ENCODE measurements around the gene FGF1. TPM values are rescaled to one million over a fixed set of nuclear protein-coding genes. Genes with fewer than 3 reads are reported as not detected.

FGF1 gene
- total RNA-seq, 3 donors from 2014 or later: not detected

DNA sequence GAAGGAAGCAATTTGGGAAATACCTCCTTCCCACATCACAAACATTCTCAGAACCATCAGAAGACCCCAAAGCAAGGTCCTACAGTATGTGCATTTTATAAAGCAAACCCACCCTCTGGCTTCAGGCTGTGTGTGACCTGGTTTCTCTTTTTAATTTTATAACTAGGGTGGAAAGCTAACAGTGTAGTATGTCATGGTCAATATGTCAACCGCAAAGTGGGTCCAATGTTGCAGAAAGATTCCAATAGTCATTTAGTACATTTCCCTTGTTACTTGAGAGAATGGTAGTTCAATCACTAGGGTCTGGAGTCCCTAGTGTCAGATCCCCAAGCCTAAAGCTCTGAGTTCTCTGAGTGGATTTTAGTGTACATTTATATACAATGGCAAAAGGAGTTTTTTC lies 96.2 kb downstream of the FGF1 start:
- ATAC-seq (no peak), DNase-seq (no peak)
- Mint-ChIP-seq H3K4me1 (ENCODE audit: low read depth) (peaks cover 2% of the 10 kb centered on the region), H3K36me3 (ENCODE audit: insufficient read depth) (no peaks in the 10 kb centered on the region), H3K4me3 (no peak overlapping the region), H3K27me3 (ENCODE audit: low read depth) (peaks cover 14% of the 10 kb centered on the region), H3K9me3 (no peaks in the 10 kb centered on the region)

DNA sequence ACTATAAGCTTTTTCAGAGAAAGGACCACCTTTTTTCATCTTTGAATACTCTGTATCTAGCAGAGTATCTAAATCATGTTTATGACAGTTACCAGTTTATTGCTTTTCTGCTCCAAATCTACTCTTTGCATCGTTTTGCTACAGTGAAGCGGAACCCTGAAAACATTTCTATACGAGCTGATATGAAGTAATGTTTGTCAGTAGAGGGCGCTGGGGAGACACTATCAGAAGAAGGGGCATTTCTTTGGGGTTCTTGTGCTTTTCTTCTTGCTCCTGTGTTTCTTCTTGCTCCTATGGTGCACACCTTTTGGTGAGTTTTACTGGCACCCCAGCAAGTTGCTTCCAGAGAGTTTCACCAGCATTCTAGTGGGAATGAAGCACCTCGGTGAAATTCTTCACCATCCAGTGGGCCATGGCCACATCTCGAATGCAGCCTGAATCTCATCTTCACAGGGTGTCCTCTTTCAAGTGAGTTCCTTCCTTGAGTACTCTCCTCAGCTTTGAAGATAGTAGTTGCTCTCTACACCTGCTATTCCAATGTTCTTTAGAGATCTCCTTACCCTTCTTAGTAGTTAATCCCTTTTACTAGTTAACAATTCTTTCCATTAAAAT lies 98.4 kb downstream of the FGF1 start:
- peaks cover 7% of the 10 kb centered on the region for H3K4me1 Mint-ChIP-seq (ENCODE audit: low read depth)
- no peak overlapping the region for H3K4me3 Mint-ChIP-seq
- DNase-seq: peak; percentile 5
- H3K27me3 Mint-ChIP-seq (ENCODE audit: low read depth): peaks cover 11% of the 10 kb centered on the region
- ATAC-seq: no peak
- H3K36me3 Mint-ChIP-seq (ENCODE audit: insufficient read depth): no peaks in the 10 kb centered on the region
- H3K9me3 Mint-ChIP-seq: no peaks in the 10 kb centered on the region

DNA sequence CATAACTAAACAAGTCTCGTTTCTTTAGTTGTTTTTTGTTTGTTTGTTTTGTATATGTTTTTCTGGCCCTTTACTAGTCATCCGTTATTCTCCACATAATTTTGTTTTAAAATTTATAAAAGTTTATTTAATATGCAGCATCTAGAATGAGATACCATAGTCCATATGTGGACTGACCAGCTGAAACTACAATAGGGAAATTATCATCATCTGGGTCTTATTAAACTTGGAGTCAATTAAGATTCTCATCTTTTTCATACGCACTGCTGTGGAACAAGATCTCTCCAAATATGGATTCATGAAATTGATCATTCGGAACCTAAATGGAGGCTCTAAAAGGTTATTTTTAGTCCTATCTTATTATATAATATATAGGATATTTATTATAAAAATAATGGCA lies 99.3 kb downstream of the FGF1 start:
- DNase-seq (no peak), ATAC-seq (no peak)
- Mint-ChIP-seq H3K4me1 (ENCODE audit: low read depth) (peaks cover 12% of the 10 kb centered on the region), H3K4me3 (no peak overlapping the region), H3K9me3 (no peaks in the 10 kb centered on the region), H3K36me3 (ENCODE audit: insufficient read depth) (no peaks in the 10 kb centered on the region), H3K27me3 (ENCODE audit: low read depth) (peaks cover 11% of the 10 kb centered on the region)

DNA sequence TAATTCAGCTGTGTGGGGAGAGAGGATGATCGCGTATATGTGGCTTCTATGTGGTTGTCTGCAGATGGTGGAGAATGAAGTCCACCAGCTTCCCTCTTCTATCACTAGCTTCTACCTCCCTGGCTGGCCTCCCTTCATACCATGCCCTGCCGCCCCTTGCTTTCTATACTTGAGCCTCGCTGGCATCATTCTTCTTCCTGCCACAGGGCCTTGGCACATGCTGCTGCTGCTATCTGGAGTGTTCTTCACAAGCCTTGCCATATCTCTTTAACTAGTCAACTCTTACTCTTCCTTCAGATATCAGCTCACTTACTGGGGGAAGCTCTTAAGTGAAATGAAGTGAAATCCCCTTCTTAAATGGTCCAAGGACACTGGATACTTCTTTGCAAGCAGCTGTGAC lies 100.4 kb downstream of the FGF1 start:
- Mint-ChIP-seq H3K4me1 (ENCODE audit: low read depth) (peaks cover 17% of the 10 kb centered on the region), H3K9me3 (no peaks in the 10 kb centered on the region), H3K27me3 (ENCODE audit: low read depth) (peaks cover 11% of the 10 kb centered on the region), H3K36me3 (ENCODE audit: insufficient read depth) (no peaks in the 10 kb centered on the region), H3K4me3 (no peak overlapping the region)
- DNase-seq: no peak
- no peak for ATAC-seq

DNA sequence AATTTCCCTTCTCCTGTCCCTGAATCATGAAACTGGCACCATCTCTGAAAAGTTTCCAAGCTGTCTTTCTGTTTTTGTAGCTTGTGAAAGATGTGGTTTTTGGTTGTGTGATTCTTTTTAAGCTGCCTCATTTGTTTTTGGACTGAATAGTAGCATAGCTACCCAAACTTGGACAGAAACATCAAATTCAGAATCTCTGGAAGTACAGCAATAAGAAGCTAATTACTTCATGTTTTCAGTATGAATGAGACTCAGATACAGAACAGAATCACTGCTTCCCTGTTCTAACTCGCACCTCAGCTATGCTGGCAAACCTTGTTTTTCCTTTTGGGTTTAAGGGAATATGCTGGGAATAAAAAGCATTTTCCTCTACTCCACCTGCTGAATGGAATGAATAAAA lies 101.0 kb downstream of the FGF1 start:
- no peak for DNase-seq
- ATAC-seq: no peak
- H3K4me1 Mint-ChIP-seq (ENCODE audit: low read depth): peaks cover 22% of the 10 kb centered on the region
- H3K9me3 Mint-ChIP-seq: no peaks in the 10 kb centered on the region
- peaks cover 11% of the 10 kb centered on the region for H3K27me3 Mint-ChIP-seq (ENCODE audit: low read depth)
- no peak overlapping the region for H3K4me3 Mint-ChIP-seq
- no peaks in the 10 kb centered on the region for H3K36me3 Mint-ChIP-seq (ENCODE audit: insufficient read depth)

DNA sequence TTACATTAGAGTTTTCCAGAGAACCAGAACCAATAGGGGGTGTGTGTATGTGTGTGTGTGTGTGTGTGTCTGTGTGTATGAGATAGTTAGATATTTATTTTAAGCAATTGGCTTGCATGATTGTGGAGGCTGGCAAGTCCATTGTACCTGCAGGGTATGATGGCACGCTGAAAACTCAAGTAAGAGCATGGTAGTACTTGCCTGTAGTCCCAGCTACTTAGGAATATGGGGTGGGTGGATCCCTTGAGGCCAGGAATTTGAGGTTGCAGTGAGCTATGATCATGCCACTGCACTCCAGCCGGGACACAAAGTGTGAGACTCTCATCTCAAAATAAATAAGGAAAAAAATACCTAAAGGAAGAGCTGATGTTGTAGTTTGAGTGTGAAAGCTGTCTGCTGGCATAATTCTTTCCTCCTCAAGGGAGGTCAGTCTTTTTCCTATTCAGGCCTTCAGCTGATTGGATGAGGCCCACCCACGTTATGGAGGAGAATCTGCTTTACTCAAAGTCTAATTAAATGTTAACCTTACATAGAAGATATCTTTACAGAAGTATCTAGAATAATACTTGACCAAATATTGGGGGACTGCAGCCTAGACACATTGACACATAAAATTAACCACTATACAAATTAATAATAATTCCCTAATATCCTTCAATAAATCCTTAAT lies 107.6 kb downstream of the FGF1 start:
- DNase-seq (no peak), ATAC-seq (no peak)
- H3K4me3 Mint-ChIP-seq: no peak overlapping the region
- no peaks in the 10 kb centered on the region for H3K27me3 Mint-ChIP-seq (ENCODE audit: low read depth)
- peaks cover 42% of the 10 kb centered on the region for H3K4me1 Mint-ChIP-seq (ENCODE audit: low read depth)
- H3K36me3 Mint-ChIP-seq (ENCODE audit: insufficient read depth): no peaks in the 10 kb centered on the region
- H3K9me3 Mint-ChIP-seq: peaks cover 9% of the 10 kb centered on the region

DNA sequence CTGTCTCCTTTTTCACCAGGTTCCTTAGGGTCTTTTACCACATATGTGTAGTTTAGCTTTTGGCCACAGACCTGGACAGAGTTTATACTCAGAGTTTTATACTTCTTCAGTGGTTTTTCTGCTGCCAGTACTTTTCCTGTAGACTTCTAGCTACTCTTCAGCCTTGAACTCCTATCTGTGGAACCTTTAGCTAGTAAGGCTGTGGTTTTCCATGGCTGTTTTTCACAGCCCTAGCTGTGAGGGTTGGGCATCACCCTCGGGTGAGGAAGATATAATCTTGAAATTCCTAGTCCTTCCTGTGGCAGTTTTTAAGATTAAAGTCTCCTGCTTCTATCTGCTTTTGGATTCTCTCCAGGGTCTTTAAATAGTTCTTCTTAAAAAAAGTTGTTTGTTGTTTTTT lies 109.1 kb downstream of the FGF1 start:
- no peaks in the 10 kb centered on the region for H3K36me3 Mint-ChIP-seq (ENCODE audit: insufficient read depth)
- ATAC-seq (no peak), DNase-seq (no peak)
- no peaks in the 10 kb centered on the region for H3K27me3 Mint-ChIP-seq (ENCODE audit: low read depth)
- no peak overlapping the region for H3K4me3 Mint-ChIP-seq
- H3K4me1 Mint-ChIP-seq (ENCODE audit: low read depth): peaks cover 35% of the 10 kb centered on the region
- H3K9me3 Mint-ChIP-seq: peaks cover 9% of the 10 kb centered on the region

DNA sequence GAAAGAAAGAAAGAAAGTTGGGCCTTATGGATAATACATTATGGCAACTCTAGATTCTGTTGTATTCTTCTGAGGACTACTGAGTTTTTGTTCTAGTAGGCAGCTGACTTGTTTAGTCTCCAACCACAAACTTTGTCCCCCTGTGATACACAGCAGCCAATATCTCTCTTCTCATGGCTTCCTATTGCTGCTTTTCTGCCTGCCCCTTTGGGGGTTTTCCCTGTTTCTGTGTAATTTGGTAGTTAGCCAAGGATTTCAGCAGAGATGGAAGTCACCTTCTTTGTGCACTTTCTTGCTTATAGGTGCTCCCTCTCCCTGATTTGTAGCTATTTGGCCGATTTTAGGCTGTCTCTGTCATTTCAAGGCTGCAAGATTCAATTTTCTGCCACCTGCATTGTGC lies 109.6 kb downstream of the FGF1 start:
- peaks cover 30% of the 10 kb centered on the region for H3K4me1 Mint-ChIP-seq (ENCODE audit: low read depth)
- ATAC-seq (no peak), DNase-seq (no peak)
- no peak overlapping the region for H3K4me3 Mint-ChIP-seq
- H3K36me3 Mint-ChIP-seq (ENCODE audit: insufficient read depth): no peaks in the 10 kb centered on the region
- peaks cover 9% of the 10 kb centered on the region for H3K9me3 Mint-ChIP-seq
- no peaks in the 10 kb centered on the region for H3K27me3 Mint-ChIP-seq (ENCODE audit: low read depth)

DNA sequence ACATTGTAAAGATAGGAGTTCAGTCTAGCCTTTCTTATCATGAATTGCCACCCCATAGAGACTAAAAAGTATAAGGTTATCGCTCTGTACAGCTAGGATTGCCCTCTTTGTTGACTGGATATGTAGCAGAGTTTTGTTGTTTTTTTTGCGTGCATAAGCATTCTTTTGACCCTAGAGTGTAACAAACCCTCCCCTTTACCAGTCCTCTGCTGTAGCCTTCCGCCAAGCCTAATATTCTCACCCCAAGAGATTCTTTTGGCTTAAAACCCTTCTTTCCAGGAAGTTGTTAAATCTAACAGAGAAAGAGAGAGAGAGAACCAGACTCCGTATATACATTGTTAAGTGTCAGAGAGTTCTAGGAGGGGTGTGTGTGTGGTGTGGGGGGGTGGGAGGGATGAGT lies 113.9 kb downstream of the FGF1 start:
- ATAC-seq (no peak), DNase-seq (no peak)
- Mint-ChIP-seq H3K36me3 (ENCODE audit: insufficient read depth) (no peaks in the 10 kb centered on the region), H3K27me3 (ENCODE audit: low read depth) (peaks cover 2% of the 10 kb centered on the region), H3K4me3 (no peak overlapping the region), H3K9me3 (no peaks in the 10 kb centered on the region), H3K4me1 (ENCODE audit: low read depth) (peaks cover 7% of the 10 kb centered on the region)

DNA sequence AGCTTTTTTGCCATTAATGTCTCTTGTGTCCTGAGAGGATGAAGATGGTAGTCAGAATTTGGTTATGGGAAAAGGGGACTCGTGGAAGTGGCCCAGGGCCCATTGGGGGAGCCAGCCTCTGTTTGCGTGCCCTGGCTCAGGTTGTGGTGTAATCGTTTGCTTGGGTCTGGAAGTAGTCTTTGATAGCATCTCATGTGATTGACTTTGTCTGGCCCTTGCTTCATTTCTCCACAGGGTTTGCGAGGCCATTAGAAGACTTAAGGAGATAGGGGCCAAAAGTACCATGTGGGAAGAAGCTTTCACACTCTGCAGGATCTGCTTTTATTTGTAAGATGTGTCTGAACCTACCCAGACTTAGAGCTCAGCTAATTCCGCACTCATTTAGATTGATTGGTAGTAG lies 114.5 kb downstream of the FGF1 start:
- Mint-ChIP-seq H3K9me3 (no peaks in the 10 kb centered on the region), H3K27me3 (ENCODE audit: low read depth) (peaks cover 2% of the 10 kb centered on the region), H3K36me3 (ENCODE audit: insufficient read depth) (no peaks in the 10 kb centered on the region), H3K4me3 (no peak overlapping the region), H3K4me1 (ENCODE audit: low read depth) (peaks cover under 1% of the 10 kb centered on the region)
- ATAC-seq: no peak
- no peak for DNase-seq

DNA sequence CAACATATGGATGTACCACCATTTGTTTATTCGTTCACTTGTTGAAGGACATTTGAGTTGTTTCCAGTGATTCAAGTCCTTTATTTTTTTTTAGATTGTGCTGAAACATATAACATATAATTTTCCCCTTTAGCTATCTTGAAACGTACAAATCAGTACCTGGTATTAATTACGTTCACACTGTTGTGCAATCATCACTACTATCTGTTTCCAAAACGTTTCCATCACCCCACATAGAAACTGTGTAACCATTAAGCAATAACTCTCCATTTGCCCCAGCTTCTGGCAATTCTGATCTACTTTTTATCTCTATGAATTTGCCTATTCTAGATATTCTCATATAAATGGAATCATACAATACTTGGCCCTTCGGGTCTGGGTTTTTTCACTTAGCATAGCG lies 116.0 kb downstream of the FGF1 start:
- no peaks in the 10 kb centered on the region for H3K9me3 Mint-ChIP-seq
- no peaks in the 10 kb centered on the region for H3K36me3 Mint-ChIP-seq (ENCODE audit: insufficient read depth)
- H3K4me1 Mint-ChIP-seq (ENCODE audit: low read depth): no peaks in the 10 kb centered on the region
- DNase-seq (no peak), ATAC-seq (no peak)
- peaks cover 2% of the 10 kb centered on the region for H3K27me3 Mint-ChIP-seq (ENCODE audit: low read depth)
- no peak overlapping the region for H3K4me3 Mint-ChIP-seq

DNA sequence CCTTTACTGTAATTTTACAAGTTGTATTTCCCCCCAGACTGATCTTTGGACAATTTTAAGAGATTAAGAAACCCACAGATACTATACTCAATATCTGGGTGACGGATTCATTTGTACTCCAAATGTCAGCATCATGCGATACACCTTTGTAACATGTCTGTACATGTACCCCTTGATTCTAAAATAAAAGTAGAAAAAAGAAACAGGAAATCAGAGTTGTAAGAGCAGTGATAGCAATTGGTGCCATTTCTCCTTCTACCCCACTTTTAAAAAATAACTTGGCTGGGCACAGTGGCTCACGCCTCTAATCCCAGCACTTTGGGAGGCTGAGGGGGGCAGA lies 116.9 kb downstream of the FGF1 start:
- ATAC-seq: no peak
- Mint-ChIP-seq H3K4me3 (no peak overlapping the region), H3K27me3 (ENCODE audit: low read depth) (peaks cover 2% of the 10 kb centered on the region), H3K4me1 (ENCODE audit: low read depth) (no peaks in the 10 kb centered on the region), H3K36me3 (ENCODE audit: insufficient read depth) (no peaks in the 10 kb centered on the region), H3K9me3 (no peaks in the 10 kb centered on the region)
- DNase-seq: no peak

DNA sequence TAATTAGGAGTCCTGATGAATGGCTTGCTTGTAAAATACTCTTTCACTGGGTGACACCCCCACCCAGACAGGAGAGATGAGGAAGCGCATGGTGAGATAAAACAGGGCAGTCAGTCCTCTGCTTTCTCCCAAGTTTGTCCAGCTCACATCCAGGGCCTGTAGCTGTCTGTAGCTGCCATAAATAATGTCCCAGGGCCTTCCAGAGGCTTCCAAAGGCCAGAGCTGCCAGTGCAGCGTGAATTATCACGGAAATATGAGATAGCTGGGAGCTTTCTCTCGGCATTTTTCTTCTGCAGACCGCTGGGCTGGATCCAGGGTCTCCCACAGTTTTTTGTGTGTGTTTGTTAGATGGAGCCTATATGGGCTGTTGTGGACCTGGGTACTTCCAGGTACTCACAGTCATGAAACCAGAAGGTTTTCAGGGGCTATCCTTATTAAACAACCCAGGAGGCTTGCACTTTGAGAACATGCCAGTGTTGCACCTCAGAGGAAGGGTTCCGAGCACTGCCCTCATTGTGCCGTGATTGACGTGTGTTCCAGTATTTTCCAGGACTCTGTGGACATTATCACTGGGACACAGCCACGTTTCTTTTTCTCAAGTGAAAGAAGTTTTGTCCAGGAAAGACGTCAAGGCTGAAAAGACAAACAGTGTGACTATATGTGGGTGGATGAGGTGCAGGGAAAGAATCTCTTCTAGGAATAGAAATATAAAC lies 117.5 kb downstream of the FGF1 start:
- ATAC-seq: no peak
- no peak for DNase-seq
- no peaks in the 10 kb centered on the region for H3K4me1 Mint-ChIP-seq (ENCODE audit: low read depth)
- no peaks in the 10 kb centered on the region for H3K36me3 Mint-ChIP-seq (ENCODE audit: insufficient read depth)
- no peak overlapping the region for H3K4me3 Mint-ChIP-seq
- peaks cover 4% of the 10 kb centered on the region for H3K27me3 Mint-ChIP-seq (ENCODE audit: low read depth)
- H3K9me3 Mint-ChIP-seq: no peaks in the 10 kb centered on the region

DNA sequence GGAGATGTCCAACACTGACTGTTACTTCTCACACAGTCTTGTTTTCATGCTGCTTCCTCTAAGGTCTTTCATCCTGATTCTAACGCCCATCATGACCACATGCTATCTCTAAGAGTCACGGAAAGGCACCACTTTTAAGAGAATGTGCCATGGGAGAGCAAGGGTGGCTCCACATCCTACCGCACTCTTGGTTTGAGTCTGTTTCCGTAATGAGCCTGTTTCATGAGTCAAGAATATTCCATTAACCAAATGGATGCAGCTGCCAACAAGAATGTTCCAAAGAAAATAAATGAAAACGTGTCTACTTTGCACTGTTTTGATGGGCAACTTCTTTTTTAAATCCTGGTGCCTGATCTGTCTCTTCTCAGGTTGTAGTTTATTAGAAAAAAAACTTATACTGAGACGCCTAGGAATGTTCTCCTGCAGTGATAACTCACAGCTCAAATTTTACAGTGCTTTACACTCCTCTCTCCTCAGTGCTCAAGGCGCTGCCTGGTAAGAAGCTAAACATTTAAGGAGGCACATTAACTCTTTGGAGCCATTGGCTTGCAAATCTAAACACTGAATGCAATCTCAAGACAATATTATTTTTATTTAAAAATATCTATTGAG lies 124.3 kb downstream of the FGF1 start:
- no peaks in the 10 kb centered on the region for H3K4me1 Mint-ChIP-seq (ENCODE audit: low read depth)
- H3K27me3 Mint-ChIP-seq (ENCODE audit: low read depth): peaks cover 3% of the 10 kb centered on the region
- DNase-seq: no peak
- peaks cover 2% of the 10 kb centered on the region for H3K36me3 Mint-ChIP-seq (ENCODE audit: insufficient read depth)
- H3K9me3 Mint-ChIP-seq: no peaks in the 10 kb centered on the region
- H3K4me3 Mint-ChIP-seq: no peak overlapping the region
- no peak for ATAC-seq

DNA sequence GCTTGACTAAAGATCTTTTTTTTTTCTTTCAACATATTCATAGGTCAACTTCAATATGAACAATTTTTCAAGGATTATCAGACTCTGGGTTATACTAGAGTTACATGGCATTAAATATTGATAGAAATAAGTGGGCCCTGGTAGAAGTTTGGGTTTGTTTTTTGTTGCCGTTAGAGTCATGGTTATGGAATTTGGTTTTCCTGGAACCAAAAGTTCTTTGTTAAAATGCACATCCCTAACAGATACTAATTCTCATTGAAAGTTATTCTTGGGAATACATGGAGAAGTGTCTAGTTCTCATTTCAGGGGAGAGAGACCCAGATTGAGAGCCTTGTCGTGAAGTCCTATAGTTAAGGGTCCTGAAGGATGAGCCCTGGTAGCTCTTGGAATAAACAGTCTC lies 124.9 kb downstream of the FGF1 start:
- no peak for ATAC-seq
- no peak for DNase-seq
- Mint-ChIP-seq H3K36me3 (ENCODE audit: insufficient read depth) (peaks cover 2% of the 10 kb centered on the region), H3K4me1 (ENCODE audit: low read depth) (no peaks in the 10 kb centered on the region), H3K4me3 (no peak overlapping the region), H3K9me3 (no peaks in the 10 kb centered on the region), H3K27me3 (ENCODE audit: low read depth) (peaks cover 3% of the 10 kb centered on the region)

All from activated T-cell treated with anti-CD3 and anti-CD28 coated beads, Interleukin-2, amount 50 U/mL, for 4 hours (primary cell).